ENCODE results near the gene MSANTD1. TPM values are rescaled to one million over a fixed set of nuclear protein-coding genes. Genes with fewer than 3 reads are reported as not detected.
A peak's percentile ranks its signal among the peaks of the same experiment; 100 is the strongest.

Gene MSANTD1
- total and polyA plus RNA-seq, 4 donors, result 0.05 to 1.2 (median 0.23) TPM; not detected in 1

GRCh38 chr4:3203971-3204431 is 45.0 kb upstream of the MSANTD1 start:
- no peaks in the 10 kb centered on the region for H3K27me3 ChIP-seq (ENCODE audit: control insufficient read depth in 4 of 4, insufficient read depth in 4 of 4, low read length in 3 of 4)
- 29% methylated on average over 8 of the region's 8 CpGs for WGBS
- H3K4me1 ChIP-seq (ENCODE audit: control insufficient read depth in 4 of 4, insufficient read depth in 4 of 4, low read length in 3 of 4), result peaks cover 8 to 57% (median 46%) of the 10 kb centered on the region in 4 donors
- peak overlapping the region; percentile 77 to 91 for H3K27ac ChIP-seq (ENCODE audit: low read depth in 1 of 2, low read length in 2 of 2)
- peak overlapping the region in 1 of 2 donors; percentile 69 for H3K9ac ChIP-seq (ENCODE audit: low read depth in 1 of 2, low read length in 2 of 2)
- H3K36me3 ChIP-seq (ENCODE audit: control insufficient read depth in 4 of 4, insufficient read depth in 3 of 4, low read depth in 1 of 4, low read length in 3 of 4), result peaks cover 0 to 14% (median 9%) of the 10 kb centered on the region in 4 donors
- no peak overlapping the region for H3K4me3 ChIP-seq (ENCODE audit: low read depth in 1 of 3, low read length in 3 of 3)
- H3K9me3 ChIP-seq (ENCODE audit: control insufficient read depth in 4 of 4, low read length in 3 of 4), result no peaks in the 10 kb centered on the region
- TF ChIP-seq JUND (IDR thresholded peaks at IDR 0.05) (peak; percentile 29 to 66), FOXA2 (IDR thresholded peaks at IDR 0.05) (no peak), REST (IDR thresholded peaks at IDR 0.05) (peak; percentile 73), FOXA1 (IDR thresholded peaks at IDR 0.05) (no peak), ZBTB33 (IDR thresholded peaks at IDR 0.05) (no peak), NR2F2 (IDR thresholded peaks at IDR 0.05) (peak; percentile 51), EGR1 (IDR thresholded peaks at IDR 0.05; ENCODE audit: low read depth in 2 of 2) (no peak), SP1 (IDR thresholded peaks at IDR 0.05) (peak; percentile 47), ATF3 (IDR thresholded peaks at IDR 0.05) (no peak), YY1 (IDR thresholded peaks at IDR 0.05) (no peak), TAF1 (conservative IDR thresholded peaks at IDR 0.05) (peak; percentile 43), RAD21 (IDR thresholded peaks at IDR 0.05) (no peak), CTCF (IDR thresholded peaks at IDR 0.05; ENCODE audit: low read depth, low read length, missing input control) (no peak), MAX (IDR thresholded peaks at IDR 0.05) (no peak), RXRA (IDR thresholded peaks at IDR 0.05) (peak in 1 of 2 donors; percentile 63), GABPA (IDR thresholded peaks at IDR 0.05 in 1 of 2, conservative IDR thresholded peaks at IDR 0.05 in 1 of 2) (no peak), HNF4A (conservative IDR thresholded peaks at IDR 0.05) (peak; percentile 42 to 67), HNF4G (IDR thresholded peaks at IDR 0.05) (no peak)
- DNase-seq (ENCODE audit: low spot score), result no peak
